Measurements from ENCODE around the gene ABCB11. TPM values are rescaled to one million over a fixed set of nuclear protein-coding genes. Genes with fewer than 3 reads are reported as not detected.

ABCB11 gene
- total and polyA plus RNA-seq, 9 of the 15 experiments (the other 6 are each of a cell fraction or from before 2014, with no cell fraction given), result 0.04 to 0.51 (median 0.10) TPM; not detected in 1

DNA sequence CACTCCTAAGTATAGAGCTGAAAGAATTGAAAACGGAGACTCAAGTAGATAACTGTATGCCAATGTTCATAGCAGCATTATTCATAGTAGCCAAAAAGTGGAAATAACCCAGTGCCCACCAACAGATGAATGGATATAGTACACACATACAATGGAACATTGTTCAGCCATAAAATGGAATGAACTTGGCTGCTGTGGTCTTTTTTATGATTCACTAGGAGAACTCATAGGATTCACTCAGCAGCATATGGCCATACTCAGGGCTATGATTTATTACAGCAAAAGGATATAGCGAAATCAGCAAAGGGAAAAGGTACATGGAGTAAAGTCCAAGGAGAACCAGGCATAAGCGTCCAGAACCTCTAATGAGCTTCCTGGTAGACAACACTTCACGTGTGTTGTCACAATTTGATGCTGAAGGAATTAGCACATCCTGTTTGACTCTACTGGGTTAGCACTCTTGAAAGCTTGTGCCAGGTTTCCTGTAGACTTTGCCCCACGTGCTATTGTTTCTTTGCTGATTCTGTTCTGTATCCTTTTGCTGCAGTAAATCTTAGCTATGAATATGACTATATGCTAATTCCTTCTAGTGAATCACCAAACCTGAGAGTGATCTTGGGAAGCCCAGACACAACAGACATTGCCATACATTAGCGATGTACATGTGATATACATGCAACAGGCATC is 156.6 kb downstream of the ABCB11 start (continued):
- TF ChIP-seq, protein P1, sequence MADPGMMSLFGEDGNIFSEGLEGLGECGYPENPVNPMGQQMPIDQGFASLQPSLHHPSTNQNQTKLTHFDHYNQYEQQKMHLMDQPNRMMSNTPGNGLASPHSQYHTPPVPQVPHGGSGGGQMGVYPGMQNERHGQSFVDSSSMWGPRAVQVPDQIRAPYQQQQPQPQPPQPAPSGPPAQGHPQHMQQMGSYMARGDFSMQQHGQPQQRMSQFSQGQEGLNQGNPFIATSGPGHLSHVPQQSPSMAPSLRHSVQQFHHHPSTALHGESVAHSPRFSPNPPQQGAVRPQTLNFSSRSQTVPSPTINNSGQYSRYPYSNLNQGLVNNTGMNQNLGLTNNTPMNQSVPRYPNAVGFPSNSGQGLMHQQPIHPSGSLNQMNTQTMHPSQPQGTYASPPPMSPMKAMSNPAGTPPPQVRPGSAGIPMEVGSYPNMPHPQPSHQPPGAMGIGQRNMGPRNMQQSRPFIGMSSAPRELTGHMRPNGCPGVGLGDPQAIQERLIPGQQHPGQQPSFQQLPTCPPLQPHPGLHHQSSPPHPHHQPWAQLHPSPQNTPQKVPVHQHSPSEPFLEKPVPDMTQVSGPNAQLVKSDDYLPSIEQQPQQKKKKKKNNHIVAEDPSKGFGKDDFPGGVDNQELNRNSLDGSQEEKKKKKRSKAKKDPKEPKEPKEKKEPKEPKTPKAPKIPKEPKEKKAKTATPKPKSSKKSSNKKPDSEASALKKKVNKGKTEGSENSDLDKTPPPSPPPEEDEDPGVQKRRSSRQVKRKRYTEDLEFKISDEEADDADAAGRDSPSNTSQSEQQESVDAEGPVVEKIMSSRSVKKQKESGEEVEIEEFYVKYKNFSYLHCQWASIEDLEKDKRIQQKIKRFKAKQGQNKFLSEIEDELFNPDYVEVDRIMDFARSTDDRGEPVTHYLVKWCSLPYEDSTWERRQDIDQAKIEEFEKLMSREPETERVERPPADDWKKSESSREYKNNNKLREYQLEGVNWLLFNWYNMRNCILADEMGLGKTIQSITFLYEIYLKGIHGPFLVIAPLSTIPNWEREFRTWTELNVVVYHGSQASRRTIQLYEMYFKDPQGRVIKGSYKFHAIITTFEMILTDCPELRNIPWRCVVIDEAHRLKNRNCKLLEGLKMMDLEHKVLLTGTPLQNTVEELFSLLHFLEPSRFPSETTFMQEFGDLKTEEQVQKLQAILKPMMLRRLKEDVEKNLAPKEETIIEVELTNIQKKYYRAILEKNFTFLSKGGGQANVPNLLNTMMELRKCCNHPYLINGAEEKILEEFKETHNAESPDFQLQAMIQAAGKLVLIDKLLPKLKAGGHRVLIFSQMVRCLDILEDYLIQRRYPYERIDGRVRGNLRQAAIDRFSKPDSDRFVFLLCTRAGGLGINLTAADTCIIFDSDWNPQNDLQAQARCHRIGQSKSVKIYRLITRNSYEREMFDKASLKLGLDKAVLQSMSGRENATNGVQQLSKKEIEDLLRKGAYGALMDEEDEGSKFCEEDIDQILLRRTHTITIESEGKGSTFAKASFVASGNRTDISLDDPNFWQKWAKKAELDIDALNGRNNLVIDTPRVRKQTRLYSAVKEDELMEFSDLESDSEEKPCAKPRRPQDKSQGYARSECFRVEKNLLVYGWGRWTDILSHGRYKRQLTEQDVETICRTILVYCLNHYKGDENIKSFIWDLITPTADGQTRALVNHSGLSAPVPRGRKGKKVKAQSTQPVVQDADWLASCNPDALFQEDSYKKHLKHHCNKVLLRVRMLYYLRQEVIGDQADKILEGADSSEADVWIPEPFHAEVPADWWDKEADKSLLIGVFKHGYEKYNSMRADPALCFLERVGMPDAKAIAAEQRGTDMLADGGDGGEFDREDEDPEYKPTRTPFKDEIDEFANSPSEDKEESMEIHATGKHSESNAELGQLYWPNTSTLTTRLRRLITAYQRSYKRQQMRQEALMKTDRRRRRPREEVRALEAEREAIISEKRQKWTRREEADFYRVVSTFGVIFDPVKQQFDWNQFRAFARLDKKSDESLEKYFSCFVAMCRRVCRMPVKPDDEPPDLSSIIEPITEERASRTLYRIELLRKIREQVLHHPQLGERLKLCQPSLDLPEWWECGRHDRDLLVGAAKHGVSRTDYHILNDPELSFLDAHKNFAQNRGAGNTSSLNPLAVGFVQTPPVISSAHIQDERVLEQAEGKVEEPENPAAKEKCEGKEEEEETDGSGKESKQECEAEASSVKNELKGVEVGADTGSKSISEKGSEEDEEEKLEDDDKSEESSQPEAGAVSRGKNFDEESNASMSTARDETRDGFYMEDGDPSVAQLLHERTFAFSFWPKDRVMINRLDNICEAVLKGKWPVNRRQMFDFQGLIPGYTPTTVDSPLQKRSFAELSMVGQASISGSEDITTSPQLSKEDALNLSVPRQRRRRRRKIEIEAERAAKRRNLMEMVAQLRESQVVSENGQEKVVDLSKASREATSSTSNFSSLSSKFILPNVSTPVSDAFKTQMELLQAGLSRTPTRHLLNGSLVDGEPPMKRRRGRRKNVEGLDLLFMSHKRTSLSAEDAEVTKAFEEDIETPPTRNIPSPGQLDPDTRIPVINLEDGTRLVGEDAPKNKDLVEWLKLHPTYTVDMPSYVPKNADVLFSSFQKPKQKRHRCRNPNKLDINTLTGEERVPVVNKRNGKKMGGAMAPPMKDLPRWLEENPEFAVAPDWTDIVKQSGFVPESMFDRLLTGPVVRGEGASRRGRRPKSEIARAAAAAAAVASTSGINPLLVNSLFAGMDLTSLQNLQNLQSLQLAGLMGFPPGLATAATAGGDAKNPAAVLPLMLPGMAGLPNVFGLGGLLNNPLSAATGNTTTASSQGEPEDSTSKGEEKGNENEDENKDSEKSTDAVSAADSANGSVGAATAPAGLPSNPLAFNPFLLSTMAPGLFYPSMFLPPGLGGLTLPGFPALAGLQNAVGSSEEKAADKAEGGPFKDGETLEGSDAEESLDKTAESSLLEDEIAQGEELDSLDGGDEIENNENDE (IDR thresholded peaks at IDR 0.05; ENCODE audit: low read depth, low read length), result no peak
- TF ChIP-seq, protein P2, sequence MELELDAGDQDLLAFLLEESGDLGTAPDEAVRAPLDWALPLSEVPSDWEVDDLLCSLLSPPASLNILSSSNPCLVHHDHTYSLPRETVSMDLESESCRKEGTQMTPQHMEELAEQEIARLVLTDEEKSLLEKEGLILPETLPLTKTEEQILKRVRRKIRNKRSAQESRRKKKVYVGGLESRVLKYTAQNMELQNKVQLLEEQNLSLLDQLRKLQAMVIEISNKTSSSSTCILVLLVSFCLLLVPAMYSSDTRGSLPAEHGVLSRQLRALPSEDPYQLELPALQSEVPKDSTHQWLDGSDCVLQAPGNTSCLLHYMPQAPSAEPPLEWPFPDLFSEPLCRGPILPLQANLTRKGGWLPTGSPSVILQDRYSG (tag; conservative IDR thresholded peaks at IDR 0.05; ENCODE audit: low read depth), result no peak
- no peak for TF ChIP-seq ZNF282 (CRISPR knock-in tag; IDR thresholded peaks at IDR 0.05)
- TF ChIP-seq, protein P3, sequence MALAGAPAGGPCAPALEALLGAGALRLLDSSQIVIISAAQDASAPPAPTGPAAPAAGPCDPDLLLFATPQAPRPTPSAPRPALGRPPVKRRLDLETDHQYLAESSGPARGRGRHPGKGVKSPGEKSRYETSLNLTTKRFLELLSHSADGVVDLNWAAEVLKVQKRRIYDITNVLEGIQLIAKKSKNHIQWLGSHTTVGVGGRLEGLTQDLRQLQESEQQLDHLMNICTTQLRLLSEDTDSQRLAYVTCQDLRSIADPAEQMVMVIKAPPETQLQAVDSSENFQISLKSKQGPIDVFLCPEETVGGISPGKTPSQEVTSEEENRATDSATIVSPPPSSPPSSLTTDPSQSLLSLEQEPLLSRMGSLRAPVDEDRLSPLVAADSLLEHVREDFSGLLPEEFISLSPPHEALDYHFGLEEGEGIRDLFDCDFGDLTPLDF (CRISPR knock-in tag; IDR thresholded peaks at IDR 0.05), result no peak
- TF ChIP-seq WHSC1 (IDR thresholded peaks at IDR 0.05; ENCODE audit: low read length), result no peak
- TF ChIP-seq SRSF1 (IDR thresholded peaks at IDR 0.05; ENCODE audit: low read depth, low read length), result no peak
- TF ChIP-seq, protein P4, sequence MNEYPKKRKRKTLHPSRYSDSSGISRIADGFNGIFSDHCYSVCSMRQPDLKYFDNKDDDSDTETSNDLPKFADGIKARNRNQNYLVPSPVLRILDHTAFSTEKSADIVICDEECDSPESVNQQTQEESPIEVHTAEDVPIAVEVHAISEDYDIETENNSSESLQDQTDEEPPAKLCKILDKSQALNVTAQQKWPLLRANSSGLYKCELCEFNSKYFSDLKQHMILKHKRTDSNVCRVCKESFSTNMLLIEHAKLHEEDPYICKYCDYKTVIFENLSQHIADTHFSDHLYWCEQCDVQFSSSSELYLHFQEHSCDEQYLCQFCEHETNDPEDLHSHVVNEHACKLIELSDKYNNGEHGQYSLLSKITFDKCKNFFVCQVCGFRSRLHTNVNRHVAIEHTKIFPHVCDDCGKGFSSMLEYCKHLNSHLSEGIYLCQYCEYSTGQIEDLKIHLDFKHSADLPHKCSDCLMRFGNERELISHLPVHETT (CRISPR knock-in tag; conservative IDR thresholded peaks at IDR 0.05 in 1 of 2, IDR thresholded peaks at IDR 0.05 in 1 of 2), result no peak
- no peak for TF ChIP-seq HNRNPLL (IDR thresholded peaks at IDR 0.05; ENCODE audit: low read depth, low read length, poor library complexity, severe bottlenecking)
- no peak for TF ChIP-seq ZKSCAN1 (IDR thresholded peaks at IDR 0.05; ENCODE audit: low read depth, low read length)
- no peak for TF ChIP-seq SAFB (IDR thresholded peaks at IDR 0.05; ENCODE audit: borderline replicate concordance, low read depth, low read length)
- no peak for TF ChIP-seq HNRNPH1 (optimal IDR thresholded peaks at IDR 0.05; ENCODE audit: low read depth, low read length)
